GM21423 (cell line): ENCODE results near the gene ABCB4.

ENCODE experiments used
- ATAC-seq: cut with Tn5 transposase; IDR thresholded peaks from one replicate; pipeline ENCODE4 v1.9.1; 2021; ENCODE audit warnings: mild to moderate bottlenecking, moderate library complexity; ENCODE audit not compliant: unreplicated experiment

Gene ABCB4

DNA sequence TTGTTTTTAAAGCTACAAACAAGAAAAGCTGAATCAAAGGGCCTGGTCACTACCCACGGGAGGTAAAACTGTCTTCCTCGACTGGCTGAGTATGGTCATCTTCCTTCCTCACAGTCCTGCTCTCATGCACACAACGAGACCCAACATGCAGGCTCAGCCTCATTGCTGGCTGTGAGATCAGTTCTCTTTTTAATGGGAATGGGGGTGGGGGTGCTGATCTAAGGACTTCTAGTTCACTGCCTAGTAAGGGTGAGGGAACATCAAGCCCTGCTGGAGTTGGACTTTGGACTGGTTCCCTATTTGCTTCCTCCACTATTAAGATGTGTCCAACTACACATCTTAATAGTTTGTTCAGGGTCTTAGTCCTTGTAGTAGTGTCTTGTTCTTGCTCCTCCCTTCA, 48.2 kb downstream of the ABCB4 start:
- no peak for ATAC-seq

DNA sequence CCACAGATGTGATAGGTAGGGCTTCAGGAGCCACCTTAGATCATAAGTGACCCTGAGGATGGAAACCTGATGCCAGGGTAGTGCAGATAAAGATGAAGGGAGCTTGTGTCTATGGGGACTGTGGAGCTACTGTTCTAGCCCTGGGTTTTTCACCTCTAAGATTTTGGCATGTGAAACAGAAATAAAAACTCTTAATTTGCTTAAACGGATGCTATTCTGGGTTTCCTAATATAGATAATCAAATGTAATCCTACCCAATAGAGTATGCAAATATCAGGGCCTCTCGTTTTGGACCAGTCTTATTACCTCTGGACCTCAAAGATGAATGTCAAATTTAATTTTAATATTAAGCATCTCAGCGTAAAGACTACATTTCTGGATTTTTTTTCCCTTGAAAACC, 49.3 kb downstream of the ABCB4 start:
- ATAC-seq: no peak

DNA sequence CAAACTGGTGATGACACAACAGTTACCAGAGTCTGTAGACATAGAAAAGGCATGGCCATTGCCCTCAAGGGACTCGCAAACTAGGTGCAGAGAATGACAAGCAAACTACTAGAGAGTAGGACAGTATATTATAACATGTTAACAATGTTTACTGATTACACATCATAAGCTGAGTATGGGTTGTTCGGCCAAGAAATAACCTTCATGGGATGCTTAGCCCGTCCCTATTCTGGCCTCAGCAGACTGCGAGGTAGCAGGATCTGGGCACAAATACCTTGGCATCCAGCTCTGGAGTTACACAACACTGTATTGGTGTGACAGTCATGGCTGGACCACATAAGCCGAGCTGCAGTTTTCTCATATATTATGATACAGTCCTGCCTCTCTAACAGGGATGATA, 51.4 kb downstream of the ABCB4 start:
- no peak for ATAC-seq

DNA sequence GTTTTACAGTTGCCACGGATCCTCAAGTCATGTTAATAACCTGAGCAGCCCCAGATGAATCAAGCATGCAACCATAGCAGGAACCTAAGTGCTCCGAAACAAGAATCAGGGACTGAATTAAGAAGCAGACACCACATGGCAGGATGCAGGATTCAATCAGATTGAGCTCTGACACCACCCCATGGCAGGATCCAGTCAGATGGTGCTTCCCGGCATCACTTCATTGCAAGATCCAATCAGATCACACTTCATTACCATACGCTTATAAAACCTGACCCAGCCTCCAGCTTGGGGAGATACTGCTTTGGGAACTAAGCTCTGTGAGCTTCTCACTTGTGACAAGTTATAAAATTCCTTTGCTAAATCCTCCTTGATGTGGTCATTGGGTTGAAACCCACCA, 55.3 kb downstream of the ABCB4 start:
- ATAC-seq: no peak

DNA sequence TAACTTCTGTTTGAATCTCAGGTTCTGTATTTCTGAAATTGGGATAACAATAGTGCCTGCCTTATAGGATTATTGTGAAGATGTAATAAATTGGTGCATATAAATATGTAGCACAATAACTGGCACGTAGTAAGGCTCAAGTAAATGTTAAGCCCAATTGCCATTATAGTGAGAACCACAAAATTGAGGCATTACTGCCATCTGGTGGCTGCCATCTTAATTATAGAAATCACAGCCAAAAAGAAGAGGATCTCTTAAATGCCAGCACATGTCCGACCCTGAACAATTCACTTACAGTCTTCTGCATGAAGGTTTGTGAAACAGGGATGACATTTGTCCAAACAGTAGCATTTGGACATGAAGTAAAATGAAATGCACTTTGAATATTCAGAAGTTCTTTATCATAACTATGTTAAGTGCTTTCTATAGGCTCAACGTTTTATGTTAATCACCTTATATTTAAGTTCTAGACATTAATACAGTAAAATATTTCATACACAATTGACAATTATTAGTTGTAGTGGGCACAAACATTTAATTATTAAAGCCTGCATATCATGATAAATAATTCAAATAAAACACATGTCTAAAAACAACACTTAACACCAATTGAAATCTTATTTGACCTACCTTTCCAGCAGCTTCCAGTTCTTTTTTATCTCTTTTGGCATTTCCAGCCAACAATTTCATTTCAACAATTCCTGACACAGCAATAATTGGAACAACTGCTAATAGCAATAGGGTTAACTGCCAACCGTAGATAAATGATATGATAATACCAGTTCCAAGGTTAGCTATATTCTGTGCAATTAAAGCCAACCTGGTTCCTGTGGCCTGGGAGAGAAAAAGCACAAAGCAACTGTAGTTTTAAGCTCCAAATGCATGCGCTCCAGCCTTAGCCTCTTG, 58.5 kb downstream of the ABCB4 start:
- peak; percentile 71 for ATAC-seq

DNA sequence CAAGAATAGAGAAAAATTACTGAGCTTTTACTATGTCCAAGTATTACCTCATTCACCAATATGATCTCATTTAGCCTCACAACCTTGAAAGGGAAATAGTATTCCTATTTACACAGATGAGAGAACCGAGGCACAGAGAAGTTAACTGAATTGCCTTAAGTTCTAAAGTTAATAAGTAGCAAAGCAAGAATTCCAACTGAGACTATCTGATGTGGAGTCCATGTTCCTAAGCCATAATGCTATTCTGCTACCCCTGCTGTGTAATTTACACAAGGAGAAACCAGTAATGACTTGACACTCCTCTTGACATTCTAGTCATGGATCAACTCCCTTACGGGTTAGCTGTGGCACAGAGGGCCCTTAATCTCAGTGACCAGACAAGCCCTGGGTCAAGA, 60.7 kb downstream of the ABCB4 start:
- no peak for ATAC-seq

DNA sequence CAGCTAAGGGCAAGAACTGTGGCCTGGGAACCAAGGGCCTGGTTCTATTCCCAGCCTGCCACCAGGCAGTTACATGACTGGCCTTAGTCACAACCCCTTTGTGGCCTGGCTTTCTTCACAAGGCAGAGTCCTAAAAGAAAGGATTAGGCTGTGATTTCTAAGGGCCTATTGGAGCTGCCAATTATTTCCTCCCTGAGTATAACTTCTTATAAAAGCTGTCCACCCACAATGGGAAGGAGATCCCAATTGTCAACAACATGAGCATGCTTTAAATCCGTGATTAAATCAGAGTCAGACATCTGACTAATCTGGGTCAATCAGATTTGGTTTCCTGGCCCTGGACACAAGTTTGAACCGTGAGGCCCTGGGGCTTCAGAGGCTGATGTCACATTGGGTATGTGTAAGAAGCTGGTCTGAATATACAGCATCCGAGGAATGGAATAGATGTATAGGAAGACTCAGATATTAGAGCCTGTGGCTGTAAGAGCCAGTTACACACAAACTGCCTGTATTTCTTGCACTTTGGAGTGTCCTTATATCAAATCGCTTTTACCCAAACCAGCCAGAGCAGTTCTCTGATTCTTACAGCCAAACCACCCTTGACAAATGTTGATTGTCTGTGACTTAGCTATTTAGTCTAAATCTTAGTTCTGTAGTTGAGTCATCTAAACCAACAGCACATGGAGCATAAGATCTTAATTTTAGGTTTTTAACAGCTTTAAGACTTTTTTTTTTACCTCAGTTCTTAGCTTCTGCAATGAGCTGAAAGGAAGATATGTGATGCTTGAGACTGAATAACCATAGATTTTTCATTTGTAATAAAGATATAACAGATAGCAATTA, 61.3 kb downstream of the ABCB4 start:
- ATAC-seq: no peak

DNA sequence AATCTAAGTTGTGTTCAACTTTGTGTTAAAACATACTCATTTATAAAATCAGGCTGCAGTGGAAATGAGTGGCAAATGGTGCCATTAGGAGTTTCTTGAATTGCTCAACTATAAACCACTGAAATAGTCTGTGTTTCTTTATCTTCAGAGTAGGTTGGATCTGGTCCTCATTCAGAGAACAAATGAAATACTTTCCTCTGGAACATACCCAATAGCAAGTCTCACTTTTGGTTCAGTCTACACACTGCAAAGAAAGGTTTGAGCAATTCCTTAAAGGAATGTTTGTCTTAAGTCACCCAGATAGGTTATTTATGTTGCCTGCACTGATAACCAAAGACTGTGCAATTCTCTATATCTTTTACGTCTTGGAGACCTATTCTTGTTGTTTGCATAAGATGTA, 62.5 kb downstream of the ABCB4 start:
- ATAC-seq: no peak

DNA sequence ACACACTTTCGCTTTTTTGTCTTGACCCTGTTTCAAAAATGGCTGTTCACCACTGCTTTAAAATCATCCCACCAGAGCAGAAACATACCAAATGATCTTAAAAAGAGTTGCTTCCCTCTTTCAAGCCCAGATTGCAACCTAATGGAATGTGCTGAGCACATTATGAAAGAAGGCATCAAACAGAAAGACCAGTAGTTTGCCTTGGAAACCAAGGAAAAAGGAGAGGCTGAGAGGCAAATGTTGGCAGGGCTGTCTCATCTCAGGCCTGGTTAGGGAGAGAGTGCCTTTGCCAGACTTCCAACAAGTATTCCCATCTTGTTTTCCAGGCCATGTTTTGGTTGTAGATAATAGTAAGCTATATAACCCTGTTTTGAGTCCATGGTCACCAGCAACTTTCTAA, 64.3 kb downstream of the ABCB4 start:
- ATAC-seq: no peak

DNA sequence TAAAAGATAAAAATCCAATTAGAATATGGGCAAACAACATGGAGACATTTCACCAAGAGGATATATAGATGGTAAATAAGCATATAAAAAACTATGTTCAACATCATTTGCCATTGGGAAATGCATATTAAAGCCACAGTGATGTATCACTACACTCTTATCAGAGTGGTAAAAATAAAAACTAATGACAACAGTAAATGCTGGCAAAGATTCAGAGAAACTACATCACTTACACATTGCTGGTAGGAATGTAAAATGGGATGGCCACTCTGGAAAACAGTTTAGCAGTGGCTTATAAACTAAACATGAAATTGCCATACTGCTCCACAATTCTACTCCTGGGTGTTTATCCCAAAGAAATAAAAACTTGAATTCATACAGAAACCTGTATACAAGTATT, 70.8 kb downstream of the ABCB4 start:
- no peak for ATAC-seq

DNA sequence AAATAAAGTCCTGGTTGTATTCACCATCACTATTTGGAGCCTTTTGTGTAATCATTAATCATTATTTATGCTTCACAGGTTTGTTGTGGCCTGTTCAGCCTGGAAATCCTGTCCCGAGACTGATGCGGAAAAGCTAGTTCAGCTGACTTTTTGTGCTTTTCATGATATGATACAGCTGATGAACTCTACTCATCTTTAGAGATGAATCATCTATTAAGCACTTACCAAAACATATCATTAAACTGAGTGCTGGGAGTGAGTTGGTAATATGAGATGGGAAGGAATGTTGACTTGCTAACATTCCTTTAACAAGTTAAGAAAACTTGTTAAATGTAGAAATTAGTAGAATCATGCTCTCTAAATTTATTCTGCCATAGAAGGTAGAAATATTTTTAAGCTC, 77.0 kb downstream of the ABCB4 start:
- no peak for ATAC-seq

DNA sequence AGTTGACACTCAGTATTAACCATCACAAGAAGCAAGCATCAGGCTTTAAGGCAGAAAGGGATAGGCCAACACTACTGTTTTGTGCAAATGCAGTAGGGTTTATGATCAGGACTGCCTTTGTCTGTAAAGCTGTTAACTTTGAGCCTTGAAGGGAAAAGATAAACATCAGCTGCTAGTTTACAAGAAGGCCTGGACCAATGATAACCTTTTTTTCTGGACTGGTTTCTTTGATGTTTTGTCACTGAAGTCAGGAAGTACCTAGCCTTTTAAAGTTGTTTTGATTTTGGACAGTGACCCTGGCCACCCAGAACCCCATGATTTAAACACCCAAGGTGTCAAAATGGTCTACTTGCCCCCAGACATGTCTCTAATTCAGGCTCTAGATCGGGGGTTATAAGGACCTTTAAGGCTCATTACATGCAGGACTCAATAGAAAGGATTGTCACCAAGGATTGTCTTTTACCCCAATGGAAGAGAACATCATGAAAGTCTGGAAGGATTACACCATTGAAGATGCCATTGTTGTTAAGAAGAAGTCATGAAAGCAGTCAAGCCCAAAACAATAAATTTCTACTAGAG, 79.9 kb downstream of the ABCB4 start:
- no peak for ATAC-seq

DNA sequence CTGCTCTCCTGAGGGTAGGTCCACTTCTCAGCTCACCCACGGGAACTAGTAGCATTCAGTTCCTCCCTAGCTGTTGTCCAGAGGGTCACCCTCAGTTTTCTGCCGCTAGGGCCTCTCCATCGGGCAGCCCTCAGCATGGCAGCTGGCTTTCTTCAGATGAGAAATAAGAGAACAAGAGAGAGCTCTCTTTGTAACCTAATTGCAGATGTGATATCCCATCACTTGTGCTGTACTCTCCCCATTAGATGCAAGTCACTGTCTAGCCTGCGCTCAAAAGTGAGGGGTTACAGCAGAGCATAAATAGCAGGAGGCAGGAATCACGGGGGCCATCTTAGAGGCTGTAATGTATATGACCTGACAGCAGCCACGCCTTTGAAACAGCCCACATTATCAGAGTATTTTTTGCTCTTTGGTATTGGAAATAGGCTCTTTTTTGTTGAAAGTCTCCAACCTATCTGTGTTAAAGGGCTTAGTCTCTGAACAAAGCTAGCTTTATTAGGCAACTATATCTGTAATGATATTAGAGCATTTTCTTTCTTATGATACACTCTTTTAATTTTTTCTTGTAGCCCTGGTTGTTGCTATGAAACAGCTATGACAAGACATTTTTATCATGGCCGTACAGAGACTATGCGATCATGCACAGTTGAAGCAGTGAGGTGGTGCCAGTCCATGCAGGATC, 84.3 kb downstream of the ABCB4 start:
- ATAC-seq: no peak

DNA sequence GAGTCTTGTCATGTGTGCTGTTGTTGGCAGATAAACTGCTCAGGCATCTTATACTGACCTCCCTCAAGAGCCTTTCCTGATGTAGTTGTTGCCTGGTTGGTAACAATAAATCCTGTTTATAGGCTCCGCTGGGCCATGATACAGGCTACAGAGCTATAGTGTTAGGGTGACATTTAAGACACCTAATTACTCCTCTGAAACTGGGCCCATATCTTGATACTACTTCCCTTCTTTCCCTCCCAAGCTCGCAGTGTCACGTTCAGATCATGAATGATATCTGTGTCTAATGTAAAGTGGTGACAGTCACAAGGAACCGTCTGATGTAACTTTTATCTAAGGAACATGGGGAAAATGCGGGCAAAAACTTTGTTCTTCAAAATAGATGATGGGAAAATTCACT, 94.6 kb downstream of the ABCB4 start:
- ATAC-seq: no peak

DNA sequence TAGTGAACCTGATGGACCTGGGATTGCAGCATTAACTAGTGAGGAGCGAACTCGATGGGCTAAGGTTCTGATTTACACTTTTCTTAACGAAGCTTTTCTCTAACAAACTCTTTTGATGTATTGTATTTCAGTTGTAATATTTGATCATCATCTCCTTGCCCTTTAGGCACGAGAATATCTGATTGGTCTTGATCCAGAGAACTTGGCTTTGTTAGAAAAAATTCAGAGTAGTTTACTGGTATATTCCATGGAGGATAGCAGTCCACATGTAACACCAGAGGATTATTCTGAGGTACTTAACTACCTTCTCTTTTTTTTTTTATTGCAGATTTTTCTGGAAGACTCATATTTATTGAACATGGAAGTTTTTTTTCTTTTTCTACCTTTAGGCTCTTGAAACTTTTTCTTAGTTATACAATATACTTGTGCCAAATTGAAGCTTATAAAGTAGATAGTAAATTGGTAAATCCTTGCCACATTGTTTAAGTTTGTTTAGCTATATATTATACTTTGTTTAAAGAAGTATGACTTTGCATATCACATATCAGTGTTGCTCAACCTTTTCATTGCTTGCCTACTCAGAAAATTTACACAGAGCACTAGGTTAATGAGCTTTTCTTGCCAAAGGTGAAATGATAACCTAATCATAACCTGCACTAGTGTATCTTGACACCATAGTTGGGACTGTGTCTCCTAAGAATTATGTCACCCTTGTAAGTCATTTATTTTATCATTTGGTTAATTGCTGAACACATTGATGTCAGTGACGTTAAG, 99.6 kb downstream of the ABCB4 start:
- ATAC-seq: no peak

DNA sequence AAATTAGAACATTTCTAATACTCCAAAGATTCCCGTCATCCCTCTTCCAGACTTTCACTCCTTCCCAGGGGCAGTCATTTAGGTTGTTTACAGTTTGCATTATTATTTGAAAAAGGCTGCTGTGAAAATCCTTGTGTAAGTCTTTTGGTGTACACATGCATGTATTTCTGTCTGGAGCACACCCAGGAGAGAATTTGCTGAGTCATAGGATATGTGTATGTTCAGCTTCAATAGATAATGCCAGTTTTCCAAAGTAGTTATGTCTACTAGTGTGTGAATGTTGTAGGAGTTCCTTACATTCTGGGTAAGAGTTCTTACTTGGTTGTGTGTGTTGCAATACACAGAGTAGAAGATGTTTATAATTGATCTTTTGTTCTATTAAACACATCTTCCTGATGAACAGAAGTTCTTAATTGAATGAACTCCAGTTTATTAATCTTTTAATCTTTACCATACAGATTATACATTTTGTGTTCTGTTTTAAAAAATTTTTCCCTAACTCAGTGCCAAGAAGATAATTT, 104.8 kb downstream of the ABCB4 start:
- ATAC-seq: no peak

DNA sequence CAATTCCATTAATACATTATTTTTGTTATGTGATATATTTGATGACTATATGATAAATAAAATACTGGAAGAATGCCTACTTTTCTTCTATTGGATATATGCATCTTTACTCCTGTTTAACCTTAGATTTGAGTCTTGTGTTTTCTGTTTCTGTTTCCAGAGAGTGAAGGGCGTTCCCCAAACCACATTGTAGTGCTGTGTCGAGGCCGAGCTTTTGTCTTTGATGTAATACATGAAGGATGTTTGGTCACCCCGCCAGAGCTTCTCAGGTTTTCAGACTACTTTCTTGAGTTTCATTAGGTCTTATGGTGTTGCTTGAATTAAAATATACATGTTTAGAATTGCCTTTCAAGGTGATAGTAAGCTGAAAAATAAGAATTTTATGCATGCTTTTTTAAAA, 106.3 kb downstream of the ABCB4 start:
- ATAC-seq: no peak

DNA sequence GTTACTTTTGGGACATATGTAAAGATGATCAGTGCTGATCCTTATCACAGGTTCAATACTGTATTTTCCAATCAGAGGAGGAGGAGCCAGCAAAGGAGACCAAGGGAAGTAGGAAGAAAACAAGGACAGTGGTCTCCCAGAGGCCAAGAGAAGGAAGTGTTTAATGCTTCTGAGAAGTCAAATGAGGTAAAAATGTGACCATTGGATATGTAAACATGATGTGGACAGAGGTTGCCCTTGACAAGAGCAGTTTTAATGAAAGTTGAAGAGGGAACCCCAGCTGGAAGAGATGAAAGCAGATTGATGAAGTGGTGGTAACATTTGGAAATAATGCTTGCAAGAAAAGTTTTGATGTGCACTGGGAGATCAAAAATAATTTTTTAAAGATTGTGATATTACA, 111.2 kb downstream of the ABCB4 start:
- ATAC-seq: no peak

DNA sequence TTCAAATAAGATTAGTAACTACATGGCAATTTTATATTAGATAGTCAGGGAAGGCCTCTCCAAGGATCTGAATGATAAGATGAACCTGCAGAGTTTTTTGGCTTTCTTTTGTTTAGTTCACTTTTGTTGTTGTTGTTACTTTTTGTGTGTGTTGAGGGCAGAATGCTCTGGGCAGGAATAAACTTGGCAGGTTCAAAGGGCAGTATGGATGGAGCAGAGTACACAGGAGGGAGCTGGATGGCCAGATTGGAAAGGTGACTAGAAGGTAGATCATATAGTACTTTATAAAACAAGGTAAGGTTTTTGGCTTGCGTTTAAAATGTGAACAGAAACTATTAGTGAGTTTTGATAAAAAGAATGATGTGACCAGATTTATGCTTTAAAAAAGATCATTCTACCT, 112.1 kb downstream of the ABCB4 start:
- ATAC-seq: no peak

DNA sequence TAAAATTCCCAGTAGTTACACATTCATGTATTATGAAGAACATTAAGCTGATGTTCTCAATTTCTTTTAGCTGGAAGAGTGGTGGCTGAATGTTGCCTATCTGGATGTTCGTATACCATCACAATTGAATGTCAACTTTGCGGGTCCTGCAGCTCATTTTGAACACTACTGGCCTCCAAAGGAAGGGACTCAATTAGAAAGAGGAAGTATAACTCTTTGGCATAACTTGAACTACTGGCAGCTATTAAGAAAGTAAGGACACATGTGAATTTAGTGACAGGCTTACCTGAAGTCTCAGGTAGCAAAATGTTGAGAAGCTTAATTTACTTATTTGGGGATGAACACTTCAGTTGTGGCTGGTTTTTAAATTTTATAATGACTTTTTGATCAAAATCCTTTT, 114.2 kb downstream of the ABCB4 start:
- ATAC-seq: no peak
